NCI-H1048 (cell line): ENCODE data around the gene POMGNT1.
"Not testable (repeated sequence)": the region's sequence is repeated elsewhere in the genome, so short reads cannot be mapped to it uniquely, and the experiment has no call there.

Source experiments
- DNase-seq: peaks from one replicate; lab custom pipeline; 2025; lab: John Stamatoyannopoulos, UW

The POMGNT1 gene

GRCh38 chr1:46197964-46198811 is at the start of gene POMGNT1:
TSS of gene POMGNT1 (minus strand) at chr1:46198434. CDS start at chr1:46197821, 613 bp downstream.
- DNase-seq: peak; percentile 20

GRCh38 chr1:46247436-46248121 is 49.3 kb upstream of the POMGNT1 start, which contains the start of gene RAD54L:
TSS of gene RAD54L (plus strand) at chr1:46247763. CDS start at chr1:46248406, 643 bp downstream.
- peak; percentile 93 for DNase-seq

GRCh38 chr1:46246548-46247435 is 48.6 kb upstream of the POMGNT1 start:
- DNase-seq: no peak

- not testable (repeated sequence) for DNase-seq
Measured at GRCh38 chr1:46246136-46246535, 47.9 kb upstream of the POMGNT1 start.

- no peak for DNase-seq
Measured at GRCh38 chr1:46244656-46245371, 46.6 kb upstream of the POMGNT1 start.

GRCh38 chr1:46243831-46244230 is 45.6 kb upstream of the POMGNT1 start:
- DNase-seq: not testable (repeated sequence)

GRCh38 chr1:46242918-46243317 is 44.7 kb upstream of the POMGNT1 start:
- DNase-seq: no peak

GRCh38 chr1:46241733-46242132 is 43.5 kb upstream of the POMGNT1 start:
- not testable (repeated sequence) for DNase-seq

GRCh38 chr1:46238865-46239264 is 40.6 kb upstream of the POMGNT1 start:
- not testable (repeated sequence) for DNase-seq

GRCh38 chr1:46236882-46237281 is 38.6 kb upstream of the POMGNT1 start:
- no peak for DNase-seq

- DNase-seq: not testable (repeated sequence)
Measured at GRCh38 chr1:46231231-46231630, 33.0 kb upstream of the POMGNT1 start.

GRCh38 chr1:46224966-46225365 is 26.7 kb upstream of the POMGNT1 start:
- no peak for DNase-seq

- DNase-seq: peak; percentile 54
Measured at GRCh38 chr1:46223472-46223943, 25.3 kb upstream of the POMGNT1 start.

- not testable (repeated sequence) for DNase-seq
Measured at GRCh38 chr1:46223055-46223454, 24.8 kb upstream of the POMGNT1 start.

GRCh38 chr1:46221749-46222148 is 23.5 kb upstream of the POMGNT1 start:
- DNase-seq: no peak

- no peak for DNase-seq
Measured at GRCh38 chr1:46220808-46221207, 22.6 kb upstream of the POMGNT1 start.

GRCh38 chr1:46219551-46220520 is 21.6 kb upstream of the POMGNT1 start:
- DNase-seq: no peak

- no peak for DNase-seq
Measured at GRCh38 chr1:46218443-46218842, 20.2 kb upstream of the POMGNT1 start.

GRCh38 chr1:46215504-46215903 is 17.3 kb upstream of the POMGNT1 start:
- DNase-seq: no peak

GRCh38 chr1:46211051-46211450 is 12.8 kb upstream of the POMGNT1 start:
- no peak for DNase-seq
